ENCODE measurements around the gene ARIH1. TPM values are rescaled to one million over a fixed set of nuclear protein-coding genes. Genes with fewer than 3 reads are reported as not detected.

The ARIH1 gene
- polyA plus RNA-seq, 4 donors, result 184 to 211 (median 203) TPM

DNA sequence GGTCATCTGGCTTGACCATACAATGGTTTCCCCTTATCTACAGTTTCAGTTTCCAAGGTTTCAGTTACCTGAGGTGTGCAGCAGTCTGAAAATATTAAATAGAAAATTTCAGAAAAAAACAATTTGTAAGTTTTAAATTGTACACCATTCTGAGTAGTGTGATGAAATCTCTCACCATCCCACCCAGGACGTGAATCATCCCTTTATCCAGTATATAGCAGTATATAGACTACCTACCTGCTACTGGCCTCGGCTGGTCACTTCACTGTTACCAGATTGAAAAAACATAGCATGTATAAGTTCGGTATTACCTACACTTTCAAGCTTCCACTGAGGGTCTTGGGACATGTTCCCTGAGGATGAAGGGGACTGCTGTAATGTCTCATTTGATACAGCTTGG is 12.0 kb downstream of the ARIH1 start:
- no peak for DNase-seq (ENCODE audit: low read depth in 4 of 4, low spot score in 3 of 4)

DNA sequence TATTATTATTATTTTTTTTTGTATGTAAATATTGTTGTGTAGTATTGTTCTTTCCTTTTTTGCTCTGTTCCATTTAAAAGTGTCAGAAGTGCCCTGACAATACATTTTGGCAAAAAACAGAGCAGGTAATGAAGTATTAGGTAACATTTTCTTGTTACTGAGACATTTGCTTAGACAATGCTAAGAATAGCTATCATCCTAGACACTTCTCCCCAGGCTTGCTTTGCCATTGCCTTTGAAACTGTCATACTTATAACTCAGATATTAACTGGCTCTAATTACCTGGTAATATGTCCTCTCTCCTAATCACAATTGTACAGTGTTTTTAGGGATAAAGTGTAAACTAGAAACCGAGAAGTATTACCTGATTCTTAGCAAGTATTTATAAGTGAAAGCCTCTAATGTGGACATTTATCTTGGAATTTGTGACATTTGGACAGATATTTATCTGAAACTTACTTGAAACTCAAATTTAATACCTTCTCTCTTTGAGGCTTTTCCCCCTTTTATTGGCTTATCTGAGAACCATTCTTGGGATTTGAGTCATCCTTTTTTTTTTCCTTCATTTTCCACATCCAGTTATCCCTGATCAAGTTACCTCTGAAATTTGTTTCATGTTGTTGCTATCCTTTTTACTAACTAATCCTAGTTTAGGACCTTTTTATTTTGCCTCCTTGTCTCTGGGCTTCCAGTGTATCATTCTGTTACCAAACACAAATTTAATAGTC is 13.1 kb downstream of the ARIH1 start:
- no peak for DNase-seq (ENCODE audit: low read depth in 4 of 4, low spot score in 3 of 4)

DNA sequence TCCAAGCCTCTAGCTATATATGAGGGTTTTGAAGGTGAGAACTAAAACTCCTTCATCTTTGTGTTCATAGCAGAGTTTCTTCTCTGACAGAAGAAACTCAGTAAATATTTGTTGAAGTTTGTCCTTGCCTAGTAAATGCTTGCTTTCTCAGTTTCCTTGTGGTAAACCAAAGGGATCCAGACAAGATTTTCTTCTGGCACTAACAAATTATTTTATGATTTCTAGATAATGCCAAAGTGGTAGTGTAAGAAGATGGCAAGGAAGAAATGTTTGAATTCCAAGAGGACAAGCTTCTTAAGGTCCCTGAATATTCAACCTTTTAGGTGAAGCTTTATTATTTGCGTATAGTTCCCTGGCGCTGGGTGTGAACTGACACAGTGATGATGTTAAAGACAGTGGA is 14.4 kb downstream of the ARIH1 start:
- no peak for DNase-seq (ENCODE audit: low read depth in 4 of 4, low spot score in 3 of 4)

DNA sequence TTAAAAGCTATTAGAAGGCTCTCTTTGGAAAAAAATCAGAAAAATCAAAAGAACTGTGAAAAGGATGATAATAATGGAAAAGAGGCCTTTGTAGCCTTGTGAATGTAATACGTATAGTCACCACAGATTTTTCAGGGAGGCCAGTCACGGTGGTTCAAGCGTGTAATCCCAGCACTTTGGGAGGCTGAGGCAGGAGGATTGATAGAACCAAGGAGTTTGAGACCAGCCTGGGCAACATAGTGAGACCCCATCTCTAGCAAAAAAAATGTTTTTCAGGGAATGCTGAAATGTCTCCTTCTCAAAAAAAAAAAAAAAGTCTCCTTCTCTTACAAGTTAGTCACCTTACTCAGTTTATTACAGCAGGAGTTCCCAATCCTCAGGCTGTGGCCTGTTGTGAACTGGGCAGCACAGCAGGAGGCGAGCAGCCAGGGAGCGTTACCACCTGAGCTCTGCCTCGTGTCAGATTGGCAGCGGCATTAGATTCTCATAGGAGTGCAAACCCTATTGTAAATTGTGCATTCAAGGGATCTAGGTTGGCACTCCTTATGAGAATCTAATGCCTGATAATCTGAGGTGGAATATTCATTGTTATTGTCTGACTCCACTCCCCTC is 15.9 kb downstream of the ARIH1 start:
- DNase-seq (ENCODE audit: low read depth in 4 of 4, low spot score in 3 of 4), result no peak

DNA sequence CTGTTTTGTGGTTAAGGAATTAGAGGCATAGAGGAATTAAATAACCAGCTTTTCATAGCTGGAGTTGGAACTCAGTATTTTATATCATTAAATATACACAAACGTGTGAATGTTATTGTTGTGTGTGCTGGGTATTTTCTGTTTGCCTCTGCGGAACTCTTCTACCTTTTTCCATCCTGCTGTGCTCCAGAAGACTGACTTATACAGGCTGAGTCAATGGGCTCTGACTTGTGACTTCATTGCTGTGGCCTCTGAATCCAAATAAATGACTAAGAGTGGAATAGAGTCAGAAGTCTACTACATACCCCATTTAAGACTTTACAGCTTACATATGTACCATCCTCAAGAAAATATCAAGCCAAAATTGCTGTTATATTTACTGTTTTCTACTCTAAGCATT is 17.6 kb downstream of the ARIH1 start:
- DNase-seq (ENCODE audit: low read depth in 4 of 4, low spot score in 3 of 4), result no peak

DNA sequence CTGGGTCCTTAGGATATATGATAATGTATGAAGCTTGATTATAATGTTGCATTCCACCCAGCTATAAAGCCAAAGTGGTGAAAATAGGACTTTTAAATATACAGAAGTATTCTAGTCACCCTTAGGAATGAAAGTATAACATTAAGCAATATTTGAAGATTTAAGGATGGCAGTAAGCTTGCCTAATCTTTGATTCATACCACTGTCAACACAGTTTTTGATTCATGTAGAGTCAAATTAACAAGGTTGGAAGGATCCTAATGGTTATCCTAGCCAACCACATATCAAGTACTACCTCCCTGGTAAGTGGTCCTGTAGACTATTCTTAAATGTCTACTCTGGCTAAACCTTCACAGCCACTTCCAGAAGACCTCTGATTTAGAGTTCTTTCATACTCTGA is 18.6 kb downstream of the ARIH1 start:
- no peak for DNase-seq (ENCODE audit: low read depth in 4 of 4, low spot score in 3 of 4)

DNA sequence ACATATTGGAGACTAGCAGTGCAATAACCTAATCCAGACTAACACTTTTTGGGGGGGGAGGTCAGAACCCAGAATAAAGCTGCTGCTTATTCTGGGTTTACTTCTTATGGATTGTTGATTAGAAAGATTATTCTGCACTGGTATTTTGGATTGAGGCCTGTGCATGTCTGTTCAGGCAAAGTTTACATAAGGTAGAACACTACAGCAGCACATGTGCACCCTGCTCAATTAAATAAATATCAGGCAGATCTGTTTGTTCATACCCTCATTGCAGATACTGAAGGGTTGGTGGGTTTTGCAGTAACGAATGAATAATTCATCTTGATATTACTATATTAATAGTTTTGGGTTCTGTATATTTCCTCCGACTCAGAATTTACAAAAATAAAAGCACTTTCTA is 19.1 kb downstream of the ARIH1 start:
- no peak for DNase-seq (ENCODE audit: low read depth in 4 of 4, low spot score in 3 of 4)

DNA sequence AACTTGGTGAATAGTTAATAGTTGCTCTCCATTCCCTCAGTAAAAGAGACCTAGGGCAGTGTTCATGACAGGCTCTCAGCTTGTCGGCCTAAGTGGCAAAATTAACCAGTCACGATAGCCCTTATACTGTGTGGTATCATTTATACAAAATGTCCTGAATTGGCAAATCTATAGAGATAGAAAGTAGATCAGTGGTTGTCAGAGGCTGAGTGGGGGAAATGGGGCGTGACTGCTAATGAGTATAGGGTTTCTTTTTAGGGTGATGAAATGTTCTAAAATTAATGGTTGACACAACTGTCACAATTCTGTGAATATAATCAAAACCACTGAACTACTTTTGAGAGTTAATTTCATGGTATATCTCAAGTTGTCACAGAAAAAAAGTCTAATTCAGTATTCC is 20.9 kb downstream of the ARIH1 start:
- DNase-seq (ENCODE audit: low read depth in 4 of 4, low spot score in 3 of 4), result no peak

DNA sequence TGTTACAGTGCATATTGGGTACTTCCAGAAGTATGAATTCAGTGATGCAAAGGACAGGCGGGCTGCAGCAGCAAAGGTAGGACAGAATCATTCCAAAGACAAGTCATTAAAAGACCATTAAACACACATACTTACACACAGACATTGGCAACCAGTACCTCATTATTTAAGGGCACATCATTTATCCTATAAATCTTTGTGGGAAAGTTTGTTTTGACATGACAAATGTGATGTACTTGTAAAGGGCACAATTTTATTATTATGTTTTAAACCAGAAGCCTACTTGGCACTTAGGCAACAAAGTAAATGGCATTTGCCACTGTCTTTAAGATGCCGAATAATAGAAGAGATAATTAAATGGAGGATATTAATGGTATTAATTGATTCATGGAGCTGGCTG is 22.7 kb downstream of the ARIH1 start:
- no peak for DNase-seq (ENCODE audit: low read depth in 4 of 4, low spot score in 3 of 4)

DNA sequence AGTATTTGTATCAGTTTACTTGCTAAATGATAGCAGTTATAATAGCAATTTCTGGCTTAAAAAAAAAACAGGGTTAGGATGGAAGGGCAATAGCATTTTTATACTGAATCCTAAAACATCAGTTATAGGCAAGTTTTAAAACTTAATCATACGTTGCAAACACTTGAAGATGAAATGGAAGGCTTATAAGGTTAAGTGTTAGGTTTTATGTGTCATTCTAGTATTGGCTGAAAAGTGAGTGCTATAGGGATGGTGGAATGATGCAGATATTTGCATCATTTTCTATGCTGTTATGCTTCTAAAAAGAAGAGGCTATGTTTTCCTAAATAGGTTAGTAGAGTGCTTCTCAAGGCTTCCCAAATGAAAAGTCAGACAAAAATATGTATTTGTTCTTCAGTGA is 23.3 kb downstream of the ARIH1 start:
- no peak for DNase-seq (ENCODE audit: low read depth in 4 of 4, low spot score in 3 of 4)

DNA sequence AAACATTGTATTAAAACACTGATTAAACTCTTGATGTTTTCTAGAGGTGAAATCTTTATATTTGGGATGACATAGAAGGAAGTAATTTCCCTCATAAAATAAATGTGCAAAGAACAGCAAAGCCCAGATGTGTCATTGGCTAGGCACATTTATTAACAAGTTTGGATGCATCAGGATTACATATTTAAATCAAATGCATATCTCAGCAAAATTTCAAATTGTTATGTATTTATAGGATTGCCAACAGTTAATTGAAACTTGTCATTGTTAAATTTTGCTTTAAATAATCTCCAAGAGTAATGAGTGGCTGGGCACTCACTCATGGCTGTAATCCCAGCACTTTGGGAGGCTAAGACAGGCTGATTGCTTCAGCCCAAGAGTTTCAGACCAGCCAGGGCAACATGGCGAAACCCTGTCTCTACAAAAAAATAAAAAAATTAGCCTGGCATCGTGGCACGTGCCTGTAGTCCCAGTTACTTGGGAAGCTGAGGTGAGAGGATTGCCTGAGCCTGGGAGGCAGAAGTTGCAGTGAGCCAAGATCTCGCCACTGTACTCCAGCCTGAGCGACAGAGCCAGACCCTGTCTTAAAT is 28.2 kb downstream of the ARIH1 start:
- DNase-seq (ENCODE audit: low read depth in 4 of 4, low spot score in 3 of 4), result no peak

DNA sequence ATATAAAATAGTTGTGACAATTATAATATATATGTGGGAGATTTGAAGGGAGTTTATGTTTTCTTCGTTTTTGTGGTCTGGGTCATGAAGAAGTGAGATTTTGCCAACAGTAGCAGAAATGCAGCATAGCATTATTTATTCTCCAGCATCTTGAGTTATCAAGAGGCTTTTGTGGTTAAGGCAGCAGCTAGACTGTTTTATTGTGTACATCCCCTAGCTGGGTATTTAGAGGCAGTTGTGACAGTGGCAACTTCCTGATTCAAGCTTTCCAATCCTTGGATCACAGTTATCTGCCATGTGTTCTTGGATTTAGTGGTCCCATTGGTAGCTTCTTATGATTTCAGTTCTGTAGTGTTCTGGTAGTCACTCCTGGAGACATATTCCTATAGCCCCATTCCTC is 29.0 kb downstream of the ARIH1 start:
- no peak for DNase-seq (ENCODE audit: low read depth in 4 of 4, low spot score in 3 of 4)

DNA sequence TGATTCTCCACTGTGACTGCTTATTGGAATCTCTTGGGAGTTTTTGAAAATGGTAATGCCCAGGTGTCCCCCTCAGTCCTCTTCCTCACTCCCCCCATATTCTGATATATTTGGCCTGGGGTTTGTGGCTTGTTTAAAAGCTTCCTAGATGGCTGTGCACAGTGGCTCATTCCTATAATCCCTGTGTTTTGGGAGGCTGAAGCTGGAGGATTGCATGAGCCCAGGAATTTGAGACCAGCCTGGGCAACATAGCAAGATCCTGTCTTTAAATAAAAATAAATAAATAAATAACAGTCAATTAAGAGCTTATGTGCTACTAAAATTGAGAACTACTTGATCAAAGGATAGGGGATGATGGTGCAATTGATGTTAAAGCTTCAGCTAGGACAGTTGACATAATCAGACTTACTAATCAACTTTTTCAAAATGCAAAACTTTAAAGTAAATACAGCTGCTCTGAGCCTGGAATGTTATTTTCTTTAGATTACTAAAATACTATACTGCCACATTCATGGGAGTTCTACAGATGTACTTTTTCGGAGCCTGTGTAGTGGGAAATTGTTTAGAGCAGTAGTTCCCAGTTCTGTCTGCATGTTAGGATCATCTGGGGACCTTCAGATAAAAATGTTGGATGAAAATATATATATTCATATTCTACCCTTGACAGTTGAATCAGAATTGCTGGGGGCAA is 33.4 kb downstream of the ARIH1 start:
- DNase-seq (ENCODE audit: low read depth in 4 of 4, low spot score in 3 of 4), result no peak

DNA sequence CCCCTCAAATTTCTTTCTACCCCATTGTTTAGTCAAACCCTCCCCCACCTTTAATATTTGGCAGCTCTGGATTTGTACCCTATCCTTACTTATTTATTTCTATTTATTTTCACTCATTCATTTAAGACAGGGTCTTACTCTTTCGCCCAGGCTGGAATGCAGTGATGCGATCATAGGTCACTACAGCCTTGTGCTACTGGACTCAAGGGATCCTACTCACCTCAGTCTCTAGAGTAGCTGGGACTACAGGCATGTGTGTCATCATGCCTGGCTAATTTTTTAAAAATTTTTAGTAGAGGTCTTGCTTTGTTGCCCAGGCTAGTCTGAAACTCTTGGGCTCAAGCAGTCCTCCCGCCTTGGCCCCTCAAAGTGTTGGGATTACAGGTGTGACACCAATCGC is 35.4 kb downstream of the ARIH1 start:
- DNase-seq (ENCODE audit: low read depth in 4 of 4, low spot score in 3 of 4), result no peak

DNA sequence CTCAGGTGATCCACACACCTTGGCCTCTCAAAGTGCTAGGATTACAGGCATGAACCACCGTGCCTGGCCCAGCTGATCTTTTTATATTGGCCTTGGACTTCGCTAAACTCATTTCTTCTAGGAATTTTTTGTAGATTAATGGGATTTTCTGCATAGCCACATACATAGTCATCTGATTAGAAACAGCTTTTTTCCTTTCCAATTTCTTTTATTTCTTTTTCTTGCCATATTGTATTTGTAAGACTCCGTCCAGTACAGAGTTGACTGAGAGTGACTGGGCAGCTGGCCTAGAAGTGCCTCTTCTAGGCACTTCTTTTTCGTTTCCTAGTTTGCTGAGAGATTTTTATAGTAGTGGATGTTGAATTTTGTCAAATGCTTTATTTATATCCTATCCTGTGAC is 37.4 kb downstream of the ARIH1 start:
- no peak for DNase-seq (ENCODE audit: low read depth in 4 of 4, low spot score in 3 of 4)

DNA sequence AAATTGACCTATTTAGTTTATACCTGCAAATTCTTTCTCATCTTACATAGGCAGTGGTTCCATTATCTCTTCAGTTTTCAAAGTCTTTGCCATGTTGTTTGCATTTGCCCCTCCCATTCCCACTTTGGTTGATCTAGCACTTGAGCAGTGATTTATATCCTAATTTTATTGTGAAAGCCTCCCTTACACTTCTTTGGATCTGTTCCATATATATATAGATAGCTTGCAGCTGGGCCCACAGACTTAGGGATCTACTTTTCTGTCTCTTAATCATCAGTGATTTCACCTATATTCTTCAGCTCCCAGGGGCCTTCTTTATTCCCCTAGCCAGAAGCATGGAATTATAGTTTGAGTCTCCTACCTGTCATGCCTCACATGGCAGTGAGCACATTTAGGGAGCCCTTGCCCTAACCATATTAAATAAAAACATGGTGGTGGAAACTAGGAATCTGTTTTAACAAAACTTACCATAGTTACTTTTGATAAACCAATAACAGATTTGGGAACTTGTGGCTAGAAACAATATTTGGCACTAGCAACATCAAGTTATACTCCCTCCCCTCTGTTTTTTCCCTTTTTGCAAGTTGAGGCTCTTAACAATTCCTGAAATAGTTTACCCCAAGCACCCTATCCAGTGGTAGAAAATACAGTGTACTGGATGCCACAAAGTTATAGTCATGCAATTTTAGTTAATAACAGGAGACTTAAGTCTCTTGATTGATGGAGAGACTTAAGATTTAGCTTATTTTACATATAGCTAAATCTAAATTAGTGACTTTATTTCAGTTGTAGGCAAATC is 41.7 kb downstream of the ARIH1 start:
- DNase-seq (ENCODE audit: low read depth in 4 of 4, low spot score in 3 of 4), result peak in 2 of 4 donors; percentile 3 to 11

DNA sequence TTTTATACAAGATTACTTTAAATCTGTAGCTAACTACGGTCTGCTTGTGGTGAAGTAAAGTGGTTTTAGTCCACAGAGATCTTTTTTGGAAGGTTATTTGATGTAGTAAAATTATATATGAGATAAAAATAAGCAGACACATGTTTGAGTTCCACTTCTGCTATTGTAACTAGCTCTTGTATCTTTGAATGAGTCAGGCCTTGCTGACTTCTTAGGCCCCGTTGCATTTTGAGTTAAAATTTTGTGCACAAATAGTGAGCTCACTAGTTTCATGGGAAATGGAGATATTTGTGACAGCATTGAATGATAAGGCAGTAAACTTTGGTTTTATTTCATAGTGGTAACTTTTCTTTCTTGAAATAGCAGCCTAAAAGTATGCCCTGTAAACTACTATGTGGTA is 42.6 kb downstream of the ARIH1 start:
- DNase-seq (ENCODE audit: low read depth in 4 of 4, low spot score in 3 of 4), result no peak

DNA sequence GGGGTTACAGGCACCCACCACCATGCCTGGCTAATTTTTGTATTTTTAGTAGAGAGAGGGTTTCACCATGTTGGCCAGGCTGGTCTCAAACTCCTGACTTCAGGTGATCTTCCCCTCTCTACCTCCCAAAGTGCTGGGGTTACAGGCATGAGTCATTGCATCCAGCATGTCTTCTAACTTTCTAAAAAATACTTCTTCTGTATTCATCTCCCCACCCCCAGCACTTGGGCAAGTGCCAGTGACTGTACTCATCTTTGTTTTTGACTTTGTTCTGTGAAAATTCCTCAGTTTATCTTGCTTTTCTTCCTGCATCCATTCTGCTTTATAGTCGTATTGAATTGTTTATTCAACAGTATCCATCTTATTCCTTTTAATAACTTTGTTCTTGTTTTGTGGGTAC is 47.6 kb downstream of the ARIH1 start:
- no peak for DNase-seq (ENCODE audit: low read depth in 4 of 4, low spot score in 3 of 4)

DNA sequence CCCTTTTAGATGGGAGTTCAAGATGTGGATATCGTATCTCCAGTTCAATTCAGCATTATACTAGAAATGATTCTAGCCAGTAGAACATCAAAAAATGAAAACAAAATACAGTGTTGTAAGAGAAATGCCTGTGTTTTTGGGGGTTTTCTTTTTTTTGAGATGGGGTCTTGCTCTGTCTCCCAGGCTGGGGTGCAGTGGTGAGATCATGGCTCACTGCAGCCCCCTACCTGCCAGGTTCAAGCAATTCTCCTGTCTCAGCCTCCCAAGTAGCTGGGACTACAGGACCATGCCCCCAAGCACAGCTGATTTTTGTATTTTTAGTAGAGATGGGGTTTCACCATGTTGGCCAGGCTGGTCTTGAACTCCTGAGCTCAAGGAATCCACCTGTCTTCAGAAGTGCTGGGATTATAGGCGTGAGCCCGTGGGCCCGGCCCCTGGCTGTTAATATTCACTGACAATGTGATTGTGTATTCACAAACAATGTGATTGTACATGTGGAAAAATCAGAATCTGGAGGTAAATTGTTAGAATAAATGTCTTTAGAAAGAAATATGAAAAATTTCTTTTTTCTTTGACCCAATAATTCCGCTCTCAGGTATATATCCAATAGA is 59.0 kb downstream of the ARIH1 start:
- no peak for DNase-seq (ENCODE audit: low read depth in 4 of 4, low spot score in 3 of 4)

DNA sequence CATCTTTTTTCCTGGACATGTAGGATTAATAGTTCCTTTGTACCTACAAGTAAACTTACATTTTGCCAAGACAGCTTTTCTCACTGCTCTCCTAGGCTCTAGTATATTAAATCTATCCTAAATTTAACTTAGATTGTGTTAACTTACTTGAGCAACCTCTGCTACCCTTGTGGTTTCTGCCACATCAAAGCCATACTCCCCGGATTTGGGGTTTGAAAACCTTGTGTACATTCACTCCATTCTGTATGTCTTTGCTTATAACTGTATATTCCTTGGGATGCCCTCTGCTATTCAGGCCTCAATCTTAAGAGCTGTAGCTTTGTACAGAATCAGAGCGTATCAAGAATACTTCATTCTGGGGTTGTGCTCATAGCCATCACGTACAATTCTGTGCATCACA is 60.4 kb downstream of the ARIH1 start:
- no peak for DNase-seq (ENCODE audit: low read depth in 4 of 4, low spot score in 3 of 4)

DNA sequence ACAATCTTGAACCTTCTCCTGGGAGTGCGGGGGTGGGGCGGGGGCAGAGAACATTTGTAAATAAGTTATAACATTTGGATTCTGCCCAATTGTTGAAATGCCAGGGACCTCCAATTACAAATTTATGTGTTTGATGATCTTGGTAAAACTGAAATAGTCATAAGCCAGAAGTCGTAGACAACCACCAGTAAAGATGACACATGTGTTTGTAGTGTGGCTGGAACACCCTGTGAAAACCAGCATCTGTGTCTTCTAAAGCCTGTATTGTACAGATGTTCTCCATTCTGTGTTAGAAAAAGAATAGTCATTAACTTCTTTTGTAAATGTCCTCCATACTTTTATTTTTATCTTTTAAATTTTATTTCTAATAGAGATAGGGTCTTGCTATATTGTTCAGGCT is 61.8 kb downstream of the ARIH1 start:
- no peak for DNase-seq (ENCODE audit: low read depth in 4 of 4, low spot score in 3 of 4)
